RPMI8226 (cell line): ENCODE data around the gene TTC23.

Experiments
- DNase-seq: peaks from one replicate; pipeline ENCODE4 v3.0.0-alpha.2; 2015

TTC23 gene

DNA sequence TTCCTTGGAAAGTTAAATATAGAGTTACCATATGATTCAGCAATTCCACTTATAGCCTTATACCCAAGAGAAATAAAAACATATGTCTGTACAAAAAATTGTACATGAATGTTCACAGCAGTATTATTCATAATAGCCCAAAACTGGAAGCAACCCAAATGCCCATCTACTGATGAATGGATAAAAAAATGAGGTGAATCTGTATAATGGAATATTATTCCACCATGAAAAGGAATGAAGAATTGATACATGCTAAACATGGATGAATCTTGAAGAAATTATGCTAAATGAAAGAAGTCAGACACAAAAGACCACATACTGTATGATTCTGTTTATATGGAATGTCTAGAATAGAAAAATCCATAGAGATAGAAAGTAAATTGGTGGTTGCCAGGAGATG is 61.4 kb downstream of the TTC23 start:
- no peak for DNase-seq

DNA sequence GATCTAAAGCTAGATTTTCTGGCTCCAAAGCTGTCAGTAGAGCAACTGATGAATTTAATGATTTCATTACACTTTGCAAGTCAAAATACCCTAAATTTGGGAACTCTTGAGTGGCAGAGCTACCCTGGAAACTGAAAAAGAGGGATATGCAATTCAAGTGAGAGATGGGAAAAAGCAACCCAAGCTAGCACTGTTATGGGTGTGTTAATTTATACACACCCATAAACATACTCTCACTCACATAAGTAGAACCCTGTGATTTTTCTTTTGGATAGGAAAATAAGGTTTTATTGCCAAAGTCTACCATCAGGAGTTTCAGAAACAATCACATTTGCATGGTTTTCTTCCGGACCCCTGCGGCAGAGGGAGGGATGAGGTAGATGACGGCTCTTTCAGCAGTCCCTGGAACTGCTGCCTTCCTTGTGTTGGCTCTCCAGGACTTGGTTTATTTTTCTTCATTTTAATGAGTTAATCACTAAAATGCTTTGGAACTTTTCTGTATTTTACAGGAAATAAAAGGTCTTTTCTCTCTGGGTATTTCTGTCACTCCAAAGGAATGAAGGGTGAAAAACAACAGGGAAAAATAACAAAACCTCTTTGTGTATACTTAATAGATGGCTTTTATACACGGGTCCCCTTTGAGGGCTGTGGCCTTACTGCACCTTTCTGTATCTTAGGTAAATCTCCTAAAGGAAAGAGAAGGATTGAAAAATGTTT is 63.8 kb downstream of the TTC23 start:
- DNase-seq, result no peak

DNA sequence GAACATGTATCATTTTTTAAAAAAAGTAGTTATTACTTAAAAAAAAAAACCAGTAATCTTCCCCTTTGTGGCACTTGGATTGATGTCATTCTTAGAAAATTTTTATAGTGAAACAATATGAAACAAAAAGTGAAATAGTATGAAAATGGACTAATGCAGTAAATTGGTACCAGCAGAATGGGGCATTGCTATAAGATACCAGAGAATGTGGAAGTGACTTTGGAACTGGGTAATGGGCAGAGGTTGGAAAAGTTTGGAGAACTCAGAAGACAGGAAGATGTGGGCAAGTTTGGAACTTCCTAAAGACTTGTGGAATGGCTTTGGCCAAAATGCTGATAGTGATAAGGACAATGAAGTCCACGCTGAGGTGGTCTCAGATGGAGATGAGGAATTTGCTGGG is 66.6 kb downstream of the TTC23 start:
- no peak for DNase-seq

DNA sequence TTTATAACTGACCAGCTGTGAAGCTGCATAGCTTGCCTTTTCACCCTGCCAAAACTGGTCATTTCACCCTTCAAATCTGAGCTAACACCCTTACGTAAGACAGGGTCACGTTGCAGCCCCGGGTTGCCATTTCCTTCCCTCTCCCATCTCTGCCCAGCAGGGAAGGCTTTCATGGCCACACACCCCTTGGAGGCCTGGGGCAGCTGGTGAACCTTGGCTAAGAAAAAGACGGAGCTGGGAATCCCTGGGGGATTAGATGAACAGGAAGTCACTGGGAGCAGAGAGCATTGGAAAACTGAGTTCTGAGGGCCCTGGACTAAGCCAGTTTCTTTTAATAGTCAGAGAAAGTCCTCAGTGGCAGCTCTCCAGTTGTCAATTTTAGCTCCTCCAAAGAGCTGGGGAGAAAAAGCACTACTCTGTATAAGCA is 67.8 kb downstream of the TTC23 start:
- no peak for DNase-seq

DNA sequence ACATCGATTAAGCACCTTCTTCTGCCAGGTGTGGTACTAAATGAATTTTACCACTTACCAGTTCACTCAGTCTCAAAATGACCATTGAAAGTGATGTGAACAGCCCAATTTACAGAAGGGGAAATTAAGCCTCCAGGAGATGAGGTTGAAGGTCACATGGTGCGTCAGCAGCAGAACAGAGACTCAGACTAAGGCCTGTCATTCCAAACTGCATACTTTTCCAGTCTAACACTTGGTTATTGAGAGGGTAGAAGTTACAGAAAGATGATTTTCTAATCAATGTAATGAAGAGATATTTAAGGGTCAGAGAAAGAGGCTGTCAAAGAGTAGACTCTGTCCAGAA is 68.4 kb downstream of the TTC23 start:
- no peak for DNase-seq

DNA sequence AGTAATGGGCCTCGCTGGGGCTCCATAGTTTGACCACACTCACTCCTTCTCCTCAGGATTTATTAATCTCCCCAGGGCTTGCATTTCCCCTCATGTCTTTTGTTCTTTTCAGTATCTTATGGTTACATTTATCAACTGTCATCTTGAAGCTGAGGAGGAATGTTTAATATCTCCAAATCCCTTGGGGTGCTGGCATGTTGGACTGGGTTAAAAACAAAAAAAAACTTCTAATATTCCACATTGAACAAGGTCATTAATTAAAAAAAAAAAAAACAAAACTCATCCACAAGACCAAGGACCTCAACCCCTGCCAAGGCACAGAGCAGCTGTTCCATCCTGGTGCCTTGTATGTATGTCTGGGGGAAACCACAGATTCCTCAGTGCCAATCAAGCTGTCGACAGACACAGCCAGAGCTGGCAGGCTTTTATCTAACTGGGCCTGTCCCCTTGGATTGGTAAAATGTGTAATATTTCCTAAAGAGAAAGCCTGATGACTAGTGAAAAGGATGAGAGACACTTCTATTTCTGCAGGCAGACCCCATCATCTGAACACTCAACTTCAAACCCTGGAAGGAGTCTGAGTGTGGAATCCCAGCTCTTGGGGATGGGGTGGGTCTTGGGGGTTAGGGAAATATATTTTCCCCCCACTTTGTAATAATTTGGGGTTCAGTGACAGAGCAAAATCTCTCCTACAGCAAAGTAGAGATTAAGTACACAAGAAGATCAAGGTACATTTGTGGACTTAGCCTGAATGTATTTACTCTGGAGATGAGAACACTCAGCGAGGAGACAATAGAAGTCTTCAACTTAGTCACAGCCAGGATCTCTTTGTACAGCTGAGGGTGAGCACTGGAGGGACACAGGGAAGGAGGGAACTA is 69.1 kb downstream of the TTC23 start:
- DNase-seq, result no peak

DNA sequence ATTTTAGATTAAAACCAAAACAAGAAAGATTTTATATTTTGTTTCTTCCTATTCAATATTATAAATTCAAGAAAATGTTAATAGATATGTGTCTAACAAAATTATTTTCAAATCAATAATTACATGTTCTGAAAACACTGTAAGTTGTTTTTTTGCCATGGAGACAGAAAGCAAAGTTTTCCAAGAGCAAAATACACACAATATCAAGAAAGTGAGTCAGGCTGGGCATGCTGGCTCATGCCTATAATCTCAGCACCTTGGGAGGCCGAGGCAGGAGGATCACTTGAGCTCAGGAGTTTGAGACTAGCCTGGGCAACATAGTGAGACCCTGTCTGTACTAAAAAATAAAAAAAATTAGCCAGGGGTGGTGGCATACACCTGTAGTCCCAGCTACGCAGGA is 71.7 kb downstream of the TTC23 start:
- DNase-seq, result no peak

DNA sequence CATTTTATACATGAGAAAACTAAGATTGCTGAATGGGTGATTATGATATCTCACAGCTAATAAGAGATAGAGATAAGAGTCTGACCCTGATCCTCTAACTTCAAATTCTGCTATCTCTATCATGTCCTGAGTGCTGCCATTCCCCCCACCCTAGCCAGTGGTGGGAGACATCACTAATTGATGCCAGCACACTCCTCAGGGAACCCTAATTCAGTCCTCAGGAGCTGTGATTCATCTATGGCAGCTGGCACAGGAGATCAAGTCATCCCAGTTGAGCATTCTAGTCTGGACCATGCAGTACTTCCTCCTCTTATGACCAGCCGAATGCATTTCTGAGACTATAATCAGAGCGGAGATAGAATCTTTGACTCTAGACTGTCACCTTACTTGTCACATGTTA is 72.6 kb downstream of the TTC23 start:
- no peak for DNase-seq

DNA sequence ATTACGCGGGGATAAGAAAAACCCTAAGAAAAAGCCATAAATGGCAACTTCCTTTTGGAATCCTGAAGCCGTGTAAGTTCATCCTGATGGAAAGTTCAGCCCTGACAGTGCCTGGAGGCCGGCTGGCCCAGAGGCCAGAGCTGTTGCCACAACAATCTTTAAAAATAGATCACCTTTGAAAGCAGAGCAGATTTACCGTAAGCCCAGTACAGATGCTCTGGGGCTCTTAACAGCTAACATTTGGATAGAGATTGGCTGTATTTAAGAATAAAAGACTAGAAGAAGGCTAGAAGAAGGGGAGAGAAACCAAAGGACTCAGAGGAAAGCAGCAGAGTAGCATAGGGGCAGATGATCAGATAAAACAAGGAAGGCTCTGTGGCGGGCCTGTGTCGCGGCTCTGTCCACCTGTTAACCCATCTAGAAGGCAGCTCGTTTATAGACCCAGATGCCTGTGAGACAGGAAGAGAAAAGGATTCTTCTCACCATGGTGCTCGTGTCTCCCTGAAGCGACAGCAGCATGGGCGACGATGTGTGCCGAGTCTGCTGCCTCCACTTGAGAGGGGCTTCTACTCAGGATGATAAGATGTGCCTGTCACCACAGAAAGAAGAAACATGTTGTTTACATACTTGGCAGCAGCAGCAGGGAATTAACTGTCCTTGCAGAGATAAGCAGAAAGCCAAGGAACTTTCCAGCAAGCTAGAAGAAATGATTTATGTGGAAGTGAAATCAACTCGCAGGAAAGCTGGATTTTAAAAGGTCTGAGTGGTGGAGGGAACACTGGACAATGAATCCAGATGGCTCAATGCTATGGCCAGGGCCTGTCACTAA is 74.6 kb downstream of the TTC23 start:
- no peak for DNase-seq

DNA sequence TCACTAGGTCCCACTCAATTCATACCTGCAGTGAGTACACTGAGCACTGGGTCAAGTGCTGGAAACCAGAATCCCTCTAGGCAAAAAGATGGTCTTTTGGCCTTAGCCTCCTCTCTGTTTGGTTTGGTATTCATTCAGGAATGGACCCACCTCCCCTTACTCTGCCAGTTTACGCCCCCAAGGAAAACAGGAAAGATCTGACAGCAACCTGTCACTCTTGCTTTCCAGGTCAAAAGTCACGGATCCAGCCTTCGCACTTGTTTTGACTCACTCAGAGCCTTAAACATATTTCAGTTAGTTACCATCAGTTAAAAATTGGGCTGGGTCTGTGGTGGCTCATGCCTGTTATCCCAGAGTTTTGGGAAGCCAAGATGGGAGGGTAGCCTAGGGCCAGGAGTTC is 76.4 kb downstream of the TTC23 start:
- no peak for DNase-seq

DNA sequence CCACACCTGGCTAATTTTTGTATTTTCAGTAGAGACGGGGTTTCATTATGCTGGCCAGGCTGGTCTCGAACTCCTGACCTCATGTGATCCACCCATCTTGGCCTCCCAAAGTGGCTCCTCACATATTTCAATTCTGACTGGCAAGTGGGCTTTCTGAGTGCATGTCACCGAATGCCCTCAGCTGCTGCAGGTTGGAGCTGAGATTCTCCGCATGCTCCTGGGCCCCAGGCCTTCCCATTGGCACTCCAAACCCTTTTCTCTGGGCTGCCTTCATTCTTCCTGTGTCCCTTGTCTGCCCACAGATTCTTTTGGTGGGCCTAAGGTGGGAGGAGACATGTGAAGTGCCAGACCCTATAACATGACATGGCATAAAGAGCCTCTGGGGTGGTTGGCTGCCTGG is 77.2 kb downstream of the TTC23 start:
- DNase-seq, result no peak

DNA sequence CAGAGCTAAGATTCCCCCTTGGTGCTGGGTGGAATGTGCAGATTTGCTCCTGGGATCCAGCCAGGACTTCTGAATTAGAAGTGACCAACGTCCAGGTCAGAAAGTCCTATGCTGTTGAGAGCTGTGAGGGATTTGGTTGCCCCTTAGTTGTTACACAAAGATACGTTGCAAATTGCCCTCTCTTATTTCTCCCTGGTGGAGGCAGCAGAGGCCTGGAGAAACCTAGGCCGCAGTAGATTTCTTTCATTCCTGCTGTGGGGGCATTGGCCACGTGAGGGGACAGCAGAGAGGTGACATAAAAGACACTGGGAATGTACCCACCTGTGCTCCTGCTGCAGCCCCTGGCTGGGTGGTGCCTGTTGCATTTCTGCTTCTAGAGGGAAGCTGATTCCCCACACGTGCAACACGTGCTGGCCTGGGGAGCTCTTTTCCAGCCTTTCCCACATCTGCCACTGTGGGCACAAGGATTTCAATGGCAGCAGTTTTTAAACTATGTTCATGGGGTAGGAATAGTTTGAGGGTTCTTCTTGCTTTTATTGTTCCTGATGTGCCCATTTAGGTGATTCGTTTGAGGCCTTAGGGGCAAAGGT is 78.8 kb downstream of the TTC23 start:
- DNase-seq, result no peak

DNA sequence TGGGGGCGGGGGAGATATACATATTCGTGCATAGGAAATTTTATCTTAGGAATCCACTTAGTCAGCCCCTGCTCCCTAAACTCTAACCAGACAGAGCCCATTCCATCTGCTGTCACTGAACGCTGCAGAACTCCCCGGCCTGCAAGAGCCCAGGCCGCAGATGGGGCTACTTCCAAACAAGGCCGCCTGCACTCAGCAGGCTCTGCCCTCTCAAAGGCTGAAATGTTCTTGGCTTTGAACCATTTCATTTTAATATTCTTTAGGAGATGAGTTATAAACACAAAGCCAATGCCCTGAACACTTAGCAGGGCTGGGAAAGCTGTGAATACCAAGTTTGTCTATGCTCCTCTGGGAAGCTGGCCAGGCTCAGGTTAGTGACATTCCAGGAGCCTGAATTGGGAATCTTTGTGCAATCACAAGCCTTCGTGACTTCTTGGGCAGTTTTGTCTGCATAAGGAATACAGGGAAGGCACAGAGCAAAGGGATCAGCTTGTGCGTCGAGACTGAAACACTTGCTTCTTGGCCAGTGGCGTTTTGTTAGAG is 79.5 kb downstream of the TTC23 start:
- no peak for DNase-seq

DNA sequence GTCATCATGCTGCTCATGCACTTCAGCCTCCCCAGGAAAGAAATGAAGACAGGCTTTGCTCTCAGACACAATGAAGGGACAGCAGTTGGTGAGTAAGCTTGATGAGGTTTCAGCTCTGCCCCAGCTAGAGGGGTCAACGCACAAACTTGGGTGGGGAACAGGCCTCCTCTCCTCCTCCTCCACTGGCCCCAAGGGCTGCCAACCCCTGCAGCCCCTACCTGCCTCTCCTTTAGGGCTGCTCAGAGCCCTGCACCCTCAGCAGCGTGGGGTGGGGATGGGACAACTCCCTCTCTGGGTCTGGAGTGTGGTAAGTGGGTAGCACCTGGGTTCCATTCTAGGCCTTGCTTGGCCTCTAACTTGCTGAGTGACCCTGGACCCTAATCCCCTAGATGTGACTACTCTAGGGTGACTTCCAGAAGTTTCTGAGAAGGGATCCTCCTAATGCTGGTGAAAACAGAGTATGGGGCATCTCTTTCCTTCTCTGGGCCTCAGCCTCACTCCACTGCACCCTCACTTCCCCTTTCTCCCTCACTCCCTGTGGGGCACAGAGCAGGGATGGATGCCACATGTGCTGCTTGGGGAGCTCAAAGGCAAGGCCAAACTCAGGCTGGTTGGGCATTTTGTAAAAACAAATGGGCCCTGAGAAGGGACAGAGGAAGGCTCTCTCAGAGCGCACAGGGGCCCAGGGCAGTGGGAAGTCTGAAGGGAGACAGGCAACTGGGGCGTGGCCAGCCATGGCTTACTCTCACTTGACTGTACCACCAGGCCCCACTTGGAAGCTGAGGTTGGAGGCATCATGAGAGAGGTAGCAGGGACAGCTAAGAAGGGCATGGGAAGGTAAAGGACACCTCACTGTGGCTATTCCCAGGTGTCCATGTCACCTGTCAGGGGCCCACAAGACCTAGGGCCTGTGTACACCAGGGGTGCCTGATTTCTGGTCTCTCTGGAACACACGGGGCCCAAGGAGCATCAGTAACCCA is 80.5 kb downstream of the TTC23 start:
- DNase-seq, result no peak

DNA sequence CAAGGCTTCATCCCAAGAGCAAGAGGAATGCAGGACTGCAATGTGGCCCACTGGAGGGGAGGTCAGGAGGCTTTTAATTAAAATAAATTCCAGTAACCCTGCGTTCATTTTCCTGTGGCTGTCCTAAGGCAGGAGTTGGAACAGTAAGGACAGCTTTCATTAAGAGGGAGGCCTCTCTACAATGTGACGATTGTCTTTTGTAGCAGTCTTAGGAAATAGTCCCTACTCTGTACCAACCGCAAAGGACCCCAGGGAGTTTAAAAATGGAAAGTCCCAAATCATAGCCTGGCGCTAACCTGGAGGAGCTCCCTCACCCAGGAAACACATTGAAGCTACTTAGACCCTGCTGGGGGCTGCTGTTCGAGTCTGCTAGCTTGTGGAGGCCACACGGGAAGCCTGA is 81.7 kb downstream of the TTC23 start:
- no peak for DNase-seq

DNA sequence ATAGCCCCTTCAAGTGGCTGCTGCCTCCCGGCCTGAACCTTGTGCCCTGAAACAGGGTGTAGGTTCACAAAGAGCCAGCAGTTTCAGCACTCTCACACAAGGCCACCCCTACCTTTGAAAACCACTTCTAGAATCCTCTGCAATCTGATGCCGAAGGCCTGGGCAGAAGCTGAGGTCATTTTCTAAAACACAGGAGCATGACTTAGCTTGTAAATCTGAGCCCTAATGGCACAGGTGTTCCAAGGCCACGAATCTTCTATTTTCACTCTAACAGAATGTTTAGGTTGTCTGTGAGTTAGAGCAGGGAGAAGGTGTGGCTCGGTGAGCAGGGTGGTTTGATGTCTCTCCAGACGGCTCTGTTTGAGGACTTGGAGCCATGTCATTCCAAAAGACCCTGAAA is 82.2 kb downstream of the TTC23 start:
- DNase-seq, result no peak

DNA sequence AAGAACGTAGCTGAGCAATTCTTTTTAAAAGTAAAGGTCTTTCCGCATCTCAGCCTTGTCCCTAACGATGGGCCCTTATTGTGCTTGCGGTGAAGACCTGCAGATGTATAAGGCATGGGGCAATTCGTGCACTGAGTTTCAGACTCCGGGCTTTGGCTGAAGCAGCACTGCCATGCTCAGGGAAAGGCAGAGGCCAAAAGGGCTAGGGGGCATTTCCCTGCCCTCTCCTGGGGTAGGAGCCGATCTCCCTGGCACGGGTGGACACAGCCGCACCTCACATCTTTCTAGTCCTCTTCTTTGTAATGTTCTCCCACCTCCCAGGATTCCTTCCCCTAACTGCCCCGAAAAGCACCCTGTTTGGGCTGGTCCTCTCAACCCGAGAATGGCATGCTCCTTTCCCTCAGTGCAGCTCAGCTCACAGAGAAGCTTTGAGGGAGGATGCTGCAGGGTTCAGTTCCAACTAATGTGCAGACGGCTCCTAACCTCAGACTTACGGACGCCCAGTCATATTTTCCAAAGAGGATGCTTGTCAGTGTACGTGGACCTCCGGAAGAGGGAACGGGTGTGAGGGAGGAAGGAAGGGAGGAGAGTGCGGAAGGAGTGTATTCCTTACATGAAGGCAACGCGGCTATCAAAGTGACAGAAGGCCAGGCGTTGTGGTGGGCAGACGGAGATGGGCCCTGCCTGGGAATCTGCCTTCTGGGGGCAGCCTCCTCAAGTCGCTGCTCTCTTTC is 83.3 kb downstream of the TTC23 start:
- no peak for DNase-seq

DNA sequence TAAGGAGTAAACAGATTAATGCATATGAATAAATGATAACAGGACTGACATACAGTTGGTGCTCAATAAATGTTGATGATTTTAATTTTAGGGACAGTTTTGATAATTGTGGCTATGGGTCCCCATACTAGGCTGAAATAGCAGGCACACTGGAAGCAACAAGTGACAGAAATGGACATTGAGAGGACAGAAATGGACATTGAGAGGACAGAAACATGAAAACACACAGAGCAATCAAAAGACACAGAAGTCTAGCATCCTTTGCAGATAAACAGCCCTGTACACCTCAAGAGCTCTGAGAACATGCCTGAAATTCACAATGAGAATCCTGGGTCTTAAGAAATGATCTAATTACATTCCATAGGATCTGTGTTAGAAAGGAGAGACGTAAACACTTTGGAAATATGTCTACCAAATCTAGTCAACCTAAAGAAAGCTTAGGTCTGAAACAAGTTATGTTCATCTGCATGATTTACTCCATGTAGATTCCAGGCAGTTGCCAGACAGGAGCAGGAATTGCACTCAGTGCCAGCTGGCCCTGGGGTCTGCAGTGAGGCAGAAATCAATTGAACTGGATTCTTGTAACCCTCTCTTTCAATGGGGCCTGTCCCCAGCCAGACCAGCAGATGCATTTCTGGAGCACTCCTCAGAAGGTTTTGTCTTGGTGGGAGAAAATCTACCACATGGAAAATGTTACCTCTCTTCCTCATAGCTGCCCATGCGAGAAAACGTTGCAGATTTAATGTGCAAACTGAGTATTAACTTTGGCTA is 84.2 kb downstream of the TTC23 start:
- no peak for DNase-seq

DNA sequence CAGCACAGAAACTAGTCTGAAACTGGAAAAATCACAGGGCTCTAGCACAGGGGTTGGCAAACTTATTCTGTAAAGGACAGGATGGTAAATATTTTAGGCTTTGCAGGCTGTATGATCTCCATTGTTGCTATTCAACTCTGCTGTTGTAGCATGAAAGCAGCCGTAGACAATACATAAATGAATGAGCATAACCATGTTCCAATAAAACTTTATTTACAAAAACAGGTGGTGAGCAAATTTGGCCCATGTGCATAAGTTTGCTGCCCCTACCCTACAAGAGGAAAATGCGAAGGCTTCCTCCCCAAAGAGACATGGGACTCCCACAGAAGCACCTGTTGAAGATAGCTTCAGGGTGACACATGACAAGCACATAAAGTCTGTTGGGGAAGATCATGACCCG is 85.3 kb downstream of the TTC23 start:
- DNase-seq, result no peak
